K562 (cell line): ENCODE measurements around the gene SNX12. TPM values are rescaled to one million over a fixed set of nuclear protein-coding genes. Genes with fewer than 3 reads are reported as not detected.

Experiments
- CBFA2T3 ChIP-seq: fragments of 450-650 bp; IDR thresholded peaks from 2 replicates; pipeline ENCODE4 v1.6.1; 2017
- FUS ChIP-seq: fragments of 200-400 bp; formaldehyde crosslinking; optimal IDR thresholded peaks from 2 replicates; pipeline ENCODE3; 2017; ENCODE audit warnings: low read depth, low read length
- HNRNPL ChIP-seq: fragments of 200-400 bp; formaldehyde crosslinking; IDR thresholded peaks from 2 replicates; pipeline ENCODE4 v1.6.1; 2017; ENCODE audit warnings: low read depth, mild to moderate bottlenecking, low read length
- MXI1 ChIP-seq: IDR thresholded peaks from 2 replicates; pipeline ENCODE4 v1.6.1; 2011; ENCODE audit warnings: low read depth, mild to moderate bottlenecking, improper control_type of control experiment, low read length
- OTX1 ChIP-seq: fragments of 450-650 bp; formaldehyde crosslinking; IDR thresholded peaks from 2 replicates; pipeline ENCODE4 v1.4.0; 2022; ENCODE audit warnings: mild to moderate bottlenecking
- SUPT5H ChIP-seq: fragments of 450-650 bp; IDR thresholded peaks from 2 replicates; pipeline ENCODE4 v1.6.1; 2016
- ZFPM2 ChIP-seq: fragments of 250-450 bp; sonication (Bioruptor Pico); IDR thresholded peaks from 2 replicates; pipeline ENCODE4 v1.5.1; 2022; ENCODE audit warnings: mild to moderate bottlenecking
- ZNF41 ChIP-seq: fragments of 250-450 bp; sonication (Bioruptor Pico); conservative IDR thresholded peaks from 2 replicates; pipeline ENCODE4 v1.4.0; 2020; ENCODE audit warnings: mild to moderate bottlenecking
- polyA plus RNA-seq, 8 experiments: library from polyadenylated mRNA; depleted of rRNA in 4 of 8; stranded (reverse) in 5 of 8; unstranded in 3 of 8; fragments of >200 nt; fragmentation: Nextera tagmentation in 2 of 8; fragmentation: Illumina TruSeq in 1 of 8; extraction: Ambion mirVana in 2 of 8; extraction: Trizol in 1 of 8; gene quantifications; 2 replicates each; pipeline versions ENCODE4 v1.2.1 to v1.2.3, GENCODE V29; 2011 to 2014; ENCODE audit warnings: inconsistent platforms in 1 of 8, missing spikeins in 1 of 8
- total RNA-seq, 7 experiments: library from RNA; depleted of rRNA in 6 of 7; stranded (reverse); fragments of >200 nt in 6 of 7; fragmentation: Illumina TruSeq in 2 of 7; extraction: Trizol in 2 of 7; gene quantifications; 2 replicates each; pipeline versions ENCODE4 v1.2.1 to v1.2.3, GENCODE V29; 2011 to 2021; ENCODE audit warnings: low replicate concordance in 1 of 7
- TF ChIP-seq, protein P1 (sequence below): IDR thresholded peaks from 2 replicates; pipeline ENCODE4 v1.6.1; 2012; ENCODE audit warnings: low read depth, low read length, improper control_type of control experiment, borderline replicate concordance
- TF ChIP-seq, protein P2 (sequence below), 3 experiments: IDR thresholded peaks in 2 of 3; conservative IDR thresholded peaks in 1 of 3; 2 replicates each; pipeline ENCODE4 v1.5.1; 2011 to 2012; ENCODE audit warnings: low read length in 3 of 3, mild to moderate bottlenecking in 3 of 3, control low read depth in 2 of 3, improper control_type of control experiment in 1 of 3, inconsistent platforms in 1 of 3, low read depth in 1 of 3, mixed read lengths in 1 of 3, moderate library complexity in 1 of 3; ENCODE audit not compliant: insufficient read depth in 2 of 3
- TF ChIP-seq, protein P3 (sequence below): sonication (generic); formaldehyde crosslinking; IDR thresholded peaks from 2 replicates; pipeline ENCODE4 v1.8.1; 2023; ENCODE audit warnings: mild to moderate bottlenecking, missing genetic modification reagents, moderate library complexity
- TF ChIP-seq, protein P4 (sequence below): sonication (generic); formaldehyde crosslinking; IDR thresholded peaks from 2 replicates; pipeline ENCODE4 v1.5.0; 2020; ENCODE audit warnings: missing genetic modification reagents
- TF ChIP-seq, protein P5 (sequence below): fragments of 200-800 bp; sonication (Bioruptor generic); IDR thresholded peaks from 2 replicates; pipeline ENCODE4 v1.6.1; 2016; ENCODE audit warnings: missing genetic modification characterization, missing compliant biosample characterization
- TF ChIP-seq, protein P6 (sequence below): sonication (generic); formaldehyde crosslinking; IDR thresholded peaks from 2 replicates; pipeline ENCODE4 v1.8.0; 2022; ENCODE audit warnings: missing genetic modification reagents, mild to moderate bottlenecking, moderate library complexity, borderline replicate concordance

Gene SNX12
- total and polyA plus RNA-seq, 9 of the 15 experiments (the other 6 are each of a cell fraction or from before 2014, with no cell fraction given) = 12.7 to 50.3 (median 37.1) TPM

DNA sequence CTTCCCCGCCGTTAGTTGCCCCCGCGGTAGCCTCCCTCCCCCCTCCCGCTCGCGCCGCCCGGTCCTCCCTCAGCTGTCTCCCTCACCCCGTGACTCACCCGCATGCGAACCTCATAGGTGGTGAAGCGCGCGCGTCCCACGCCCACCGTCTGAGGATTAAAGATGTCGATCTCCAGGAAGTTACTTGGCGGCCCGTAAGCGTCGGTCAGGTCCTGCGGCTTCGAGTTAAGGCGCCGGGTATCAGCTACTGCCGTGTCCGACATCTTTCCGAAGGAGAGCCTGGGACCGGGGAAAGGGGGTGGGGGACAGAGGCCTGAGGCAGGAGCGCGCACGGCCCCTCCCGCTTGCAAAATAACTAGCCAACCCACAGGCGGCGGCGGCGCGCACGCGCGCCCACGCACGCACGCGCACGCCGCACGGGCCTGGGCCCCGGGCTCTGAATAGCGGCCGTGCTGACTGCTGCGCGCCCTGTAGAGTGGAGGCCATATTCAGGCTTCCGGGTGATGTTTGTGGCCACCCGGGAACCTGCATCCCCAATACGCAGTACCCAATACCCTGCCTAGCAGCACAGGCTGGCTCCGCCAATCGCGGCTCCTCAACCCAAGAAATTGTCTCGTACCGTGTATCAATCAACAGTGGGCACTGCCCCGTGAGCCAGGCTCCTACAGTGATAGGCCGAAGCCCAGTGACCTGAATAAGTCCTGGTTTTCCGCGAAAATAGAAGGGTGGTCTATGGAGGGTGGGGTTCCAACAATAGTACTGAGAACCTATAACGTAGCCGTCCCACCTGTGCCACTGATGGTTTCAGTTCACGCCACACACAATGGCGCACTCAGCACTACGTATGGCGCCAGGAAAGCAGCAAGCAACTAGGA is at the start of gene SNX12 (continued):
- TF ChIP-seq, protein P1, sequence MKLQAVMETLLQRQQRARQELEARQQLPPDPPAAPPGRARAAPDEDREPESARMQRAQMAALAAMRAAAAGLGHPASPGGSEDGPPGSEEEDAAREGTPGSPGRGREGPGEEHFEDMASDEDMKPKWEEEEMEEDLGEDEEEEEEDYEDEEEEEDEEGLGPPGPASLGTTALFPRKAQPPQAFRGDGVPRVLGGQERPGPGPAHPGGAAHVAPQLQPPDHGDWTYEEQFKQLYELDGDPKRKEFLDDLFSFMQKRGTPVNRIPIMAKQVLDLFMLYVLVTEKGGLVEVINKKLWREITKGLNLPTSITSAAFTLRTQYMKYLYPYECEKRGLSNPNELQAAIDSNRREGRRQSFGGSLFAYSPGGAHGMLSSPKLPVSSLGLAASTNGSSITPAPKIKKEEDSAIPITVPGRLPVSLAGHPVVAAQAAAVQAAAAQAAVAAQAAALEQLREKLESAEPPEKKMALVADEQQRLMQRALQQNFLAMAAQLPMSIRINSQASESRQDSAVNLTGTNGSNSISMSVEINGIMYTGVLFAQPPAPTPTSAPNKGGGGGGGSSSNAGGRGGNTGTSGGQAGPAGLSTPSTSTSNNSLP = no peak
- no peak for TF ChIP-seq ZFPM2 (CRISPR knock-in tag)
- TF ChIP-seq, protein P2, sequence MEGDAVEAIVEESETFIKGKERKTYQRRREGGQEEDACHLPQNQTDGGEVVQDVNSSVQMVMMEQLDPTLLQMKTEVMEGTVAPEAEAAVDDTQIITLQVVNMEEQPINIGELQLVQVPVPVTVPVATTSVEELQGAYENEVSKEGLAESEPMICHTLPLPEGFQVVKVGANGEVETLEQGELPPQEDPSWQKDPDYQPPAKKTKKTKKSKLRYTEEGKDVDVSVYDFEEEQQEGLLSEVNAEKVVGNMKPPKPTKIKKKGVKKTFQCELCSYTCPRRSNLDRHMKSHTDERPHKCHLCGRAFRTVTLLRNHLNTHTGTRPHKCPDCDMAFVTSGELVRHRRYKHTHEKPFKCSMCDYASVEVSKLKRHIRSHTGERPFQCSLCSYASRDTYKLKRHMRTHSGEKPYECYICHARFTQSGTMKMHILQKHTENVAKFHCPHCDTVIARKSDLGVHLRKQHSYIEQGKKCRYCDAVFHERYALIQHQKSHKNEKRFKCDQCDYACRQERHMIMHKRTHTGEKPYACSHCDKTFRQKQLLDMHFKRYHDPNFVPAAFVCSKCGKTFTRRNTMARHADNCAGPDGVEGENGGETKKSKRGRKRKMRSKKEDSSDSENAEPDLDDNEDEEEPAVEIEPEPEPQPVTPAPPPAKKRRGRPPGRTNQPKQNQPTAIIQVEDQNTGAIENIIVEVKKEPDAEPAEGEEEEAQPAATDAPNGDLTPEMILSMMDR (IDR thresholded peaks at IDR 0.05 in 2 of 3, conservative IDR thresholded peaks at IDR 0.05 in 1 of 3; ENCODE audit: insufficient read depth in 2 of 3, low read depth in 1 of 3, low read length in 3 of 3) = no peak
- TF ChIP-seq SUPT5H = peak; percentile 41; the same call in 1 of the 2 replicates
- TF ChIP-seq ZNF41 (CRISPR knock-in tag) = 0 out of 2 replicates have a peak, but pooled peaks have one; percentile 12
- TF ChIP-seq, protein P3, sequence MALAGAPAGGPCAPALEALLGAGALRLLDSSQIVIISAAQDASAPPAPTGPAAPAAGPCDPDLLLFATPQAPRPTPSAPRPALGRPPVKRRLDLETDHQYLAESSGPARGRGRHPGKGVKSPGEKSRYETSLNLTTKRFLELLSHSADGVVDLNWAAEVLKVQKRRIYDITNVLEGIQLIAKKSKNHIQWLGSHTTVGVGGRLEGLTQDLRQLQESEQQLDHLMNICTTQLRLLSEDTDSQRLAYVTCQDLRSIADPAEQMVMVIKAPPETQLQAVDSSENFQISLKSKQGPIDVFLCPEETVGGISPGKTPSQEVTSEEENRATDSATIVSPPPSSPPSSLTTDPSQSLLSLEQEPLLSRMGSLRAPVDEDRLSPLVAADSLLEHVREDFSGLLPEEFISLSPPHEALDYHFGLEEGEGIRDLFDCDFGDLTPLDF (CRISPR knock-in tag) = no peak
- TF ChIP-seq MXI1 = 0 out of 2 replicates have a peak, but pooled peaks have one; percentile 41
- TF ChIP-seq, protein P4, sequence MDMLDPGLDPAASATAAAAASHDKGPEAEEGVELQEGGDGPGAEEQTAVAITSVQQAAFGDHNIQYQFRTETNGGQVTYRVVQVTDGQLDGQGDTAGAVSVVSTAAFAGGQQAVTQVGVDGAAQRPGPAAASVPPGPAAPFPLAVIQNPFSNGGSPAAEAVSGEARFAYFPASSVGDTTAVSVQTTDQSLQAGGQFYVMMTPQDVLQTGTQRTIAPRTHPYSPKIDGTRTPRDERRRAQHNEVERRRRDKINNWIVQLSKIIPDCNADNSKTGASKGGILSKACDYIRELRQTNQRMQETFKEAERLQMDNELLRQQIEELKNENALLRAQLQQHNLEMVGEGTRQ (CRISPR knock-in tag) = peak; percentile 57
- no peak for TF ChIP-seq FUS
- TF ChIP-seq, protein P5, sequence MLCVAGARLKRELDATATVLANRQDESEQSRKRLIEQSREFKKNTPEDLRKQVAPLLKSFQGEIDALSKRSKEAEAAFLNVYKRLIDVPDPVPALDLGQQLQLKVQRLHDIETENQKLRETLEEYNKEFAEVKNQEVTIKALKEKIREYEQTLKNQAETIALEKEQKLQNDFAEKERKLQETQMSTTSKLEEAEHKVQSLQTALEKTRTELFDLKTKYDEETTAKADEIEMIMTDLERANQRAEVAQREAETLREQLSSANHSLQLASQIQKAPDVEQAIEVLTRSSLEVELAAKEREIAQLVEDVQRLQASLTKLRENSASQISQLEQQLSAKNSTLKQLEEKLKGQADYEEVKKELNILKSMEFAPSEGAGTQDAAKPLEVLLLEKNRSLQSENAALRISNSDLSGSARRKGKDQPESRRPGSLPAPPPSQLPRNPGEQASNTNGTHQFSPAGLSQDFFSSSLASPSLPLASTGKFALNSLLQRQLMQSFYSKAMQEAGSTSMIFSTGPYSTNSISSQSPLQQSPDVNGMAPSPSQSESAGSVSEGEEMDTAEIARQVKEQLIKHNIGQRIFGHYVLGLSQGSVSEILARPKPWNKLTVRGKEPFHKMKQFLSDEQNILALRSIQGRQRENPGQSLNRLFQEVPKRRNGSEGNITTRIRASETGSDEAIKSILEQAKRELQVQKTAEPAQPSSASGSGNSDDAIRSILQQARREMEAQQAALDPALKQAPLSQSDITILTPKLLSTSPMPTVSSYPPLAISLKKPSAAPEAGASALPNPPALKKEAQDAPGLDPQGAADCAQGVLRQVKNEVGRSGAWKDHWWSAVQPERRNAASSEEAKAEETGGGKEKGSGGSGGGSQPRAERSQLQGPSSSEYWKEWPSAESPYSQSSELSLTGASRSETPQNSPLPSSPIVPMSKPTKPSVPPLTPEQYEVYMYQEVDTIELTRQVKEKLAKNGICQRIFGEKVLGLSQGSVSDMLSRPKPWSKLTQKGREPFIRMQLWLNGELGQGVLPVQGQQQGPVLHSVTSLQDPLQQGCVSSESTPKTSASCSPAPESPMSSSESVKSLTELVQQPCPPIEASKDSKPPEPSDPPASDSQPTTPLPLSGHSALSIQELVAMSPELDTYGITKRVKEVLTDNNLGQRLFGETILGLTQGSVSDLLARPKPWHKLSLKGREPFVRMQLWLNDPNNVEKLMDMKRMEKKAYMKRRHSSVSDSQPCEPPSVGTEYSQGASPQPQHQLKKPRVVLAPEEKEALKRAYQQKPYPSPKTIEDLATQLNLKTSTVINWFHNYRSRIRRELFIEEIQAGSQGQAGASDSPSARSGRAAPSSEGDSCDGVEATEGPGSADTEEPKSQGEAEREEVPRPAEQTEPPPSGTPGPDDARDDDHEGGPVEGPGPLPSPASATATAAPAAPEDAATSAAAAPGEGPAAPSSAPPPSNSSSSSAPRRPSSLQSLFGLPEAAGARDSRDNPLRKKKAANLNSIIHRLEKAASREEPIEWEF (CRISPR knock-in tag) = peak; percentile 89
- TF ChIP-seq CBFA2T3 = peak; percentile 99
- TF ChIP-seq, protein P6, sequence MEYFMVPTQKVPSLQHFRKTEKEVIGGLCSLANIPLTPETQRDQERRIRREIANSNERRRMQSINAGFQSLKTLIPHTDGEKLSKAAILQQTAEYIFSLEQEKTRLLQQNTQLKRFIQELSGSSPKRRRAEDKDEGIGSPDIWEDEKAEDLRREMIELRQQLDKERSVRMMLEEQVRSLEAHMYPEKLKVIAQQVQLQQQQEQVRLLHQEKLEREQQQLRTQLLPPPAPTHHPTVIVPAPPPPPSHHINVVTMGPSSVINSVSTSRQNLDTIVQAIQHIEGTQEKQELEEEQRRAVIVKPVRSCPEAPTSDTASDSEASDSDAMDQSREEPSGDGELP = peak; percentile 90
- TF ChIP-seq OTX1 (CRISPR knock-in tag) = no peak
- 0 out of 2 replicates have a peak, but pooled peaks have one; percentile 63 for TF ChIP-seq HNRNPL
